SK-N-SH (cell line): ENCODE data around the gene SPDYC. TPM values are rescaled to one million over a fixed set of nuclear protein-coding genes. Genes with fewer than 3 reads are reported as not detected.
"Not testable (repeated sequence)": the region's sequence is repeated elsewhere in the genome, so short reads cannot be mapped to it uniquely, and the experiment has no call there.

Experiments
- CTCF ChIA-PET: fragments of 300-600, 350-600 bp; formaldehyde crosslinking; extraction: SDS; loops from one replicate; lab custom pipeline; 2021; lab: Yijun Ruan, JAX
- POLR2A ChIA-PET: fragments of 350-600 bp; sonication (Branson Sonifier 250); formaldehyde crosslinking; extraction: SDS; loops from one replicate; lab custom pipeline; 2020; ENCODE audit warnings: antibody characterized with exemption, inconsistent platforms; lab: Yijun Ruan, JAX
- DNase-seq: peaks from one replicate; pipeline ENCODE4 v3.0.0; 2012
- H2AFZ ChIP-seq: fragments of 200-600 bp; sonication (generic); 2 replicates; pipeline ENCODE4 v1.8.1; 2016; ENCODE audit warnings: antibody characterized with exemption, mild to moderate bottlenecking, low read depth
- H3F3A ChIP-seq: fragments of 200-600 bp; sonication (generic); replicated peaks from 2 replicates; pipeline ENCODE3; 2016; ENCODE audit warnings: antibody characterized with exemption, mild to moderate bottlenecking; ENCODE audit not compliant: insufficient read depth
- H3K27ac ChIP-seq, 2 experiments: fragments of 200-500 bp in 1 of 2; fragments of 200-600 bp in 1 of 2; sonication (Bioruptor generic) in 1 of 2; sonication (generic), shearing (Covaris generic) in 1 of 2; 2 replicates each; pipeline versions ENCODE4 v1.5.1 to v1.6.1; 2014 to 2016; ENCODE audit warnings: low read depth in 2 of 2, inconsistent platforms in 1 of 2, low read length in 1 of 2, mild to moderate bottlenecking in 1 of 2, mixed read lengths in 1 of 2
- H3K27me3 ChIP-seq: fragments of 200-600 bp; sonication (generic), shearing (Covaris generic); 2 replicates; pipeline ENCODE4 v1.6.1; 2016; ENCODE audit warnings: mixed run types; ENCODE audit not compliant: insufficient read depth
- H3K36me3 ChIP-seq, 2 experiments: fragments of 200-500 bp in 1 of 2; fragments of 200-600 bp in 1 of 2; sonication (Bioruptor generic) in 1 of 2; sonication (generic) in 1 of 2; replicated peaks in 1 of 2; 2 replicates each; pipeline versions ENCODE3 to v1.5.1; 2014 to 2016; ENCODE audit warnings: low read length in 1 of 2, mild to moderate bottlenecking in 1 of 2; ENCODE audit not compliant: insufficient read depth in 2 of 2, control insufficient read depth in 1 of 2
- H3K4me1 ChIP-seq, 2 experiments: fragments of 200-500 bp in 1 of 2; fragments of 200-600 bp in 1 of 2; sonication (Bioruptor generic) in 1 of 2; sonication (generic), shearing (Covaris generic) in 1 of 2; 2 replicates each; pipeline versions ENCODE4 v1.5.1 to v1.6.1; 2014 to 2016; ENCODE audit warnings: low read depth in 1 of 2, low read length in 1 of 2, mixed run types in 1 of 2; ENCODE audit not compliant: insufficient read depth in 2 of 2, control insufficient read depth in 1 of 2
- H3K4me2 ChIP-seq: fragments of 200-600 bp; sonication (generic), shearing (Covaris generic); 2 replicates; pipeline ENCODE4 v1.6.1; 2017; ENCODE audit warnings: mixed run types
- H3K4me3 ChIP-seq, 2 experiments: fragments of 200-500 bp in 1 of 2; fragments of 200-600 bp in 1 of 2; sonication (Bioruptor generic) in 1 of 2; sonication (generic), shearing (Covaris generic) in 1 of 2; 2 replicates each; pipeline versions ENCODE4 v1.5.1 to v1.8.1; 2014 to 2016; ENCODE audit warnings: low read depth in 2 of 2, inconsistent platforms in 1 of 2, low read length in 1 of 2, mild to moderate bottlenecking in 1 of 2, mixed read lengths in 1 of 2, moderate library complexity in 1 of 2
- H3K79me2 ChIP-seq: fragments of 200-600 bp; sonication (generic); 2 replicates; pipeline ENCODE4 v1.8.1; 2017; ENCODE audit warnings: mild to moderate bottlenecking; ENCODE audit not compliant: insufficient read depth
- H3K9ac ChIP-seq: fragments of 200-600 bp; sonication (generic); 2 replicates; pipeline ENCODE4 v1.6.1; 2017; ENCODE audit warnings: mixed run types
- H3K9me2 ChIP-seq: fragments of 200-600 bp; sonication (generic); 2 replicates; pipeline ENCODE4 v1.6.1; 2017; ENCODE audit warnings: mixed run types
- H3K9me3 ChIP-seq: fragments of 200-600 bp; sonication (generic); 2 replicates; pipeline ENCODE4 v1.6.1; 2017; ENCODE audit warnings: mixed run types, mild to moderate bottlenecking, moderate library complexity
- H4K20me1 ChIP-seq: fragments of 200-600 bp; sonication (generic); 2 replicates; pipeline ENCODE4 v1.6.1; 2017; ENCODE audit warnings: mild to moderate bottlenecking, mixed run types; ENCODE audit not compliant: insufficient read depth
- FOSL2 ChIP-seq: IDR thresholded peaks from 2 replicates; pipeline ENCODE4 v1.4.0; 2012; ENCODE audit warnings: low read depth, mild to moderate bottlenecking, moderate library complexity, borderline replicate concordance
- FOXM1 ChIP-seq: IDR thresholded peaks from 2 replicates; pipeline ENCODE4 v1.4.0; 2012; ENCODE audit warnings: low read depth, mild to moderate bottlenecking
- JUND ChIP-seq: IDR thresholded peaks from 2 replicates; pipeline ENCODE4 v1.4.0; 2012
- MEF2A ChIP-seq: IDR thresholded peaks from 2 replicates; pipeline ENCODE4 v1.4.0; 2012; ENCODE audit warnings: low read depth, borderline replicate concordance
- MXI1 ChIP-seq: IDR thresholded peaks from 2 replicates; pipeline ENCODE4 v1.6.1; 2012; ENCODE audit warnings: mild to moderate bottlenecking, low read depth, low read length, improper control_type of control experiment
- NRF1 ChIP-seq: IDR thresholded peaks from 2 replicates; pipeline ENCODE4 v1.6.1; 2012; ENCODE audit warnings: low read depth, mild to moderate bottlenecking, low read length
- PBX3 ChIP-seq: IDR thresholded peaks from 2 replicates; pipeline ENCODE4; 2012
- POLR2AphosphoS5 ChIP-seq: IDR thresholded peaks from 2 replicates; pipeline ENCODE4 v1.6.1; 2012; ENCODE audit warnings: low read depth, low read length
- RAD21 ChIP-seq: IDR thresholded peaks from 2 replicates; pipeline ENCODE4 v1.6.1; 2012; ENCODE audit warnings: mild to moderate bottlenecking, low read length
- RCOR1 ChIP-seq: fragments of 150-350 bp; IDR thresholded peaks from 2 replicates; pipeline ENCODE4 v1.6.1; 2017; ENCODE audit warnings: antibody characterized with exemption, low read length
- REST ChIP-seq: IDR thresholded peaks from 2 replicates; pipeline ENCODE4 v1.6.1; 2012; ENCODE audit warnings: mild to moderate bottlenecking, low read depth, low read length, moderate library complexity
- TCF12 ChIP-seq: IDR thresholded peaks from 2 replicates; pipeline ENCODE4 v1.4.0; 2012
- TEAD4 ChIP-seq: IDR thresholded peaks from 2 replicates; pipeline ENCODE4 v1.4.0; 2012; ENCODE audit warnings: mild to moderate bottlenecking, borderline replicate concordance; ENCODE audit not compliant: insufficient read depth
- USF1 ChIP-seq: IDR thresholded peaks from 2 replicates; pipeline ENCODE4 v1.4.0; 2012; ENCODE audit warnings: low read depth, borderline replicate concordance
- YY1 ChIP-seq: IDR thresholded peaks from 2 replicates; pipeline ENCODE4 v1.4.0; 2012; ENCODE audit warnings: low read depth, mild to moderate bottlenecking
- WGBS: methylation state at CpG from one replicate; pipeline ENCODE4 v1.1.6; 2017; ENCODE audit warnings: low lambda C conversion rate; 5-methylcytosine and 5-hydroxymethylcytosine counted together
- polyA plus RNA-seq, 3 experiments: library from polyadenylated mRNA; depleted of rRNA; stranded (reverse); fragments of >200 nt; gene quantifications; 2 replicates each; pipeline ENCODE4 v1.2.3, GENCODE V29; 2012

The SPDYC gene
- polyA plus RNA-seq, 1 of the 3 experiments (the other 2 are of a cell fraction) = not detected

DNA sequence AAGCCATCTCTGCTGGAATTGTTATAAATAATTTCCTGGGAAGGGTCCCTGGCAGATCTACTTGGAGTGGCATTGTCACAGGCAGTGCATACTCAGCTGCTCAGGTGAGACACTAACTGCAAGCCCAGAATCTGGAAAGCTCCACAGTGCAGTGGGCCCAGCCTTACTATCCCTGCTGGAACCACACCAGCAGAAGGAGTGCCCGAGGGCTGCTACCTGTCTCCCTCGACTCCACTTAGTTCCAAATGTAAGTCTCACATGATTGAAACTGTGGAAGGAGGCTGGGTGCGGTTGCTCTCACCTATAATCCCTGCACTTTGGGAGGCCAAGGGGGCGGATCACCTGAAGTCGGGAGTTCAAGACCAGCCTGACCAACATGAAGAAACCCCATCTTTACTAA is 21.4 kb upstream of the SPDYC start:
- CTCF ChIA-PET = interaction anchor here (0.9 to 3.8 kb wide), 6 partner anchors 11 to 181 kb away, joined by 3 to 13 read pairs (median 4); no protein-coding TSS in a partner anchor
- no peaks in the 10 kb centered on the region for H3K36me3 ChIP-seq
- WGBS = 79% methylated on average over 5 of the region's 5 CpGs
- no peak overlapping the region for H2AFZ ChIP-seq
- no peaks in the 10 kb centered on the region for H3K9me2 ChIP-seq
- no peak for DNase-seq
- POLR2A ChIA-PET = interaction anchor here (0.6 kb wide), 1 partner anchor 11 kb away, joined by 5 read pairs; no protein-coding TSS in a partner anchor
- no peak overlapping the region for H3K4me2 ChIP-seq
- H3K79me2 ChIP-seq = no peaks in the 10 kb centered on the region
- H3K4me1 ChIP-seq = peaks cover 11% of the 10 kb centered on the region in 2 experiments; a peak in 2 of 4 replicates
- no peak overlapping the region for H3K4me3 ChIP-seq
- peaks cover 14% of the 10 kb centered on the region for H3F3A ChIP-seq
- H3K9me3 ChIP-seq = no peaks in the 10 kb centered on the region
- H4K20me1 ChIP-seq = no peaks in the 10 kb centered on the region
- no peaks in the 10 kb centered on the region for H3K27me3 ChIP-seq
- H3K27ac ChIP-seq = no peak overlapping the region
- H3K9ac ChIP-seq = no peak overlapping the region
- no peak for TF ChIP-seq POLR2AphosphoS5
- TF ChIP-seq NRF1 = no peak
- no peak for TF ChIP-seq PBX3
- TF ChIP-seq YY1 = no peak

DNA sequence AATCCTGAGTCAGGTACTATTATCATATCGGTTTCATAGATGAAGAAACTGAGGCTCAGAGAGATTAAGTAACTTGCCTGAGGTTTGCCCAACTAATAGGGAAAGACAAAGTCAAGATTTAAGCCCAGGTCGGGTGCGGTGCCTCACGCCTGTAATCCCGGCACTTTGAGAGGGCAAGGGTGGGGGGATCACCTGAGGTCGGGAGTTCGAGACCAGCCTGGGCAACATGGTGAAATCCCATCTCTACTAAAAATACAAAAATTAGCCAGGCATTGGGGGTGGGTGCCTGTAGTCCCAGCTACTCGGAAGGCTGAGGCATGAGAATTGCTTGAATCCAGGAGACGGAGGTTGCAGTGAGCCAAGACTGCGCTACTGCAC is 19.9 kb upstream of the SPDYC start:
- not testable (repeated sequence) for H3K27me3 ChIP-seq, H3K9ac ChIP-seq, H3K79me2 ChIP-seq, H3K9me3 ChIP-seq, H3K9me2 ChIP-seq, H3K36me3 ChIP-seq, H4K20me1 ChIP-seq, H3K4me3 ChIP-seq, DNase-seq, H2AFZ ChIP-seq
- ChIA-PET CTCF (interaction anchor here (1.0 to 3.8 kb wide), 2 partner anchors 14 to 36 kb away, joined by 3 to 13 read pairs; no protein-coding TSS in a partner anchor), POLR2A (interaction anchor here (0.5 kb wide), 1 partner anchor 30 kb away, joined by 3 read pairs; no protein-coding TSS in a partner anchor)
- Histone ChIP-seq H3K27ac (peak overlapping the region; percentile 47 to 76; a peak in 3 of 4 replicates), H3K4me2 (peak overlapping the region; percentile 56; the same call in 1 of the 2 replicates), H3K4me1 (peaks cover 11% of the 10 kb centered on the region in 2 experiments; a peak in 2 of 4 replicates), H3F3A (peaks cover 14% of the 10 kb centered on the region)
- WGBS = 92% methylated on average over 10 of the region's 10 CpGs

DNA sequence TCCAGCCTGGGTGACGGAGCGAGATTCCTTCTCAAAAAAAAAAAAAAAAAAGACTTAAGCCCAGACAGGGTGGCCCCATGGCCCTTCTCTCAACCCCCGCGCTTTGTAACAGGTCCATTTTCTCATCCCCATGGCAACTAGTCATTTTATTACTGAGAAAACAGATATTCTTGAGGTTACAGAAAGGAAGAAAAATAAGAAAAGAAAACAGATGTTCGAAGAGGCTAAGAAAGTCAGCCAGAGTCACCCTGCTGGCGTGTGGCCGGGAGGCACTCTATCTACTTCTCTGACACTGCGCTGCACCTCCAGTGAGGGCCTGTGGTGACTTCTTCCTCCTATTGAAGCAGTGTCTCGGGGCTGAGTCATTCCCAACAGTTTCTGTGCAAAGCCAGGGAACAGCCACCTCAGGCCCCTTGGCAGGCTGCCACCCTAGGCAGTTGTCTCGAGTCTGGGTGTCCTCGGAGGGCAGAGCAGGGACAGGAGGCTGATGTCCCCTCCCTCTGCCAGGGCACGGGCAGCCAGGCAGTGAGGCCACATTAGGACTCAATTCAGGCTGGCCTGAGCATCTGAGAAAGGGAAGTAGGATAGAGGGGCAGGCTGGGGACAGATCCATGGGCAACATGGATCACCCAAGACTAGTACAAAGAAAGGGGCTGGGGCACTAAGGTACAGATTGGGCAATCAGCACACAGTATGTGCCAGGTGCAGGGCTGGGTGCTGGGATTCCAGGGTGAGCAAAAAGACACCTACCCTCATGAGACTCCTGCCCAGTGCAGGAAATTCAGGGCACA is 19.3 kb upstream of the SPDYC start:
- H3K4me1 ChIP-seq = peaks cover 11% of the 10 kb centered on the region in 2 experiments; a peak in 2 of 4 replicates
- peak overlapping the region; percentile 56; the same call in 1 of the 2 replicates for H3K4me2 ChIP-seq
- H3K36me3 ChIP-seq = no peaks in the 10 kb centered on the region
- DNase-seq = peak; percentile 82
- H4K20me1 ChIP-seq = no peaks in the 10 kb centered on the region
- H3K9ac ChIP-seq = 0 out of 2 replicates have a peak overlapping the region, but pooled peaks have one; percentile 13
- H2AFZ ChIP-seq = peak overlapping the region; percentile 72; the same call in 1 of the 2 replicates
- H3F3A ChIP-seq = peaks cover 14% of the 10 kb centered on the region
- H3K9me2 ChIP-seq = no peaks in the 10 kb centered on the region
- no peaks in the 10 kb centered on the region for H3K79me2 ChIP-seq
- CTCF ChIA-PET = interaction anchor here (0.7 to 3.8 kb wide), 3 partner anchors 15 to 179 kb away, joined by 3 to 13 read pairs (median 3); no protein-coding TSS in a partner anchor
- 33% methylated on average over 12 of the region's 12 CpGs for WGBS
- no peaks in the 10 kb centered on the region for H3K27me3 ChIP-seq
- H3K9me3 ChIP-seq = no peaks in the 10 kb centered on the region
- POLR2A ChIA-PET = no interaction called here
- no peak overlapping the region for H3K4me3 ChIP-seq
- peak overlapping the region; percentile 47 to 76 for H3K27ac ChIP-seq
- TF ChIP-seq TEAD4 (no peak), REST (no peak), TCF12 (peak; percentile 35; the same call in 1 of the 2 replicates), USF1 (no peak), POLR2AphosphoS5 (peak; percentile 17; the same call in 1 of the 2 replicates), MXI1 (0 out of 2 replicates have a peak, but pooled peaks have one; percentile 45), JUND (0 out of 2 replicates have a peak, but pooled peaks have one; percentile 9), MEF2A (no peak), FOXM1 (no peak), FOSL2 (peak; percentile 38; the same call in 1 of the 2 replicates), RCOR1 (peak; percentile 17; the same call in 1 of the 2 replicates), RAD21 (peak; percentile 28)
